Brain microvascular endothelial cell (primary cell): ENCODE data around the gene AIRE.
"Not testable (repeated sequence)": the region's sequence is repeated elsewhere in the genome, so short reads cannot be mapped to it uniquely, and the experiment has no call there.

Experiments
- DNase-seq: peaks from one replicate; pipeline ENCODE4 v3.0.0-alpha.2; 2020
- H3K27ac ChIP-seq: fragments of 250-450 bp; sonication (Bioruptor Pico); 2 replicates; pipeline ENCODE4 v1.5.1; 2020; ENCODE audit warnings: mild to moderate bottlenecking, moderate library complexity
- H3K27me3 ChIP-seq: fragments of 250-450 bp; sonication (Bioruptor Pico); replicated peaks from 2 replicates; pipeline ENCODE4 v1.5.1; 2020; ENCODE audit warnings: mild to moderate bottlenecking
- H3K36me3 ChIP-seq: fragments of 250-450 bp; sonication (Bioruptor Pico); replicated peaks from 2 replicates; pipeline ENCODE4 v1.5.1; 2020; ENCODE audit warnings: mild to moderate bottlenecking
- H3K4me3 ChIP-seq: 2 replicates; pipeline ENCODE4 v1.5.1; 2011; ENCODE audit warnings: low read depth, mild to moderate bottlenecking, control low read depth, low read length, moderate library complexity
- in situ Hi-C: cut with HindIII; loops from 2 replicates; pipeline ENCODE4 v1.10.0; 2017; ENCODE audit warnings: low sequenced_read_pairs, low pct_ligation_motif_present
- TF ChIP-seq, protein P1 (sequence below): IDR thresholded peaks from 2 replicates; pipeline ENCODE4 v1.5.1; 2011; ENCODE audit warnings: low read depth, mild to moderate bottlenecking, moderate library complexity, low read length, control low read depth, inconsistent platforms; ENCODE audit errors: missing control alignments

The AIRE gene

DNA sequence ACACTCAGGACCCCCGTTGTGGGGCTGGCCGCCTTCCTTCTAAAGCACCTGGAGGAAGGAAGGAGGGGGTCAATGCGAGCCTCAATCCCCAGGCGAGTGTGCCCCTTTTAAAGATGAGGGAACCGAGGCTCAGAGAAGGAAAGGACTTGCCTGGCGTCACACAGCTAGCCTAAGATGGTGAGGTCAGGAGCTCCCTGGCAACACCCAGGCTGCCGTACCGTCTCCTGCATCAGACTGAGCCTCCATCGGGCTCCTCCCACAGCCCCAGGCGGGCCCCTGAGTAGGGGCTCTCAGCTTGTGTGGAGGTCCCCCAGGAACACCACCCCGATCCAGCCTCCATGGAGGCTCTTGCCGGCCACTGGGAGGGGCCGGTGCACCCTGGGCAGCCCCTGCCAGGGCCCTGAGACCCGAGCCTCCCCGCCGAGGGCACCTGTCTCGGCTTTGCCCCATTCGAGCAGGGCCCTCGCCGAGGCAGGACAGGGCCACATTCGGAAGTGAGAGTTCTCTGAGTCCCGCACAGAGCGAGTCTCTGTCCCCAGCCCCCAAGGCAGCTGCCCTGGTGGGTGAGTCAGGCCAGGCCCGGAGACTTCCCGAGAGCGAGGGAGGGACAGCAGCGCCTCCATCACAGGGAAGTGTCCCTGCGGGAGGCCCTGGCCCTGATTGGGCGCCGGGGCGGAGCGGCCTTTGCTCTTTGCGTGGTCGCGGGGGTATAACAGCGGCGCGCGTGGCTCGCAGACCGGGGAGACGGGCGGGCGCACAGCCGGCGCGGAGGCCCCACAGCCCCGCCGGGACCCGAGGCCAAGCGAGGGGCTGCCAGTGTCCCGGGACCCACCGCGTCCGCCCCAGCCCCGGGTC lies at the start of gene AIRE:
Gene AIRE, plus strand, starts transcription at position 739 of the 855 bp plus-strand sequence. CDS start 131 bp downstream, outside the sequence.
- in situ Hi-C loops, result no loop called here
- peak; percentile 21 for DNase-seq

DNA sequence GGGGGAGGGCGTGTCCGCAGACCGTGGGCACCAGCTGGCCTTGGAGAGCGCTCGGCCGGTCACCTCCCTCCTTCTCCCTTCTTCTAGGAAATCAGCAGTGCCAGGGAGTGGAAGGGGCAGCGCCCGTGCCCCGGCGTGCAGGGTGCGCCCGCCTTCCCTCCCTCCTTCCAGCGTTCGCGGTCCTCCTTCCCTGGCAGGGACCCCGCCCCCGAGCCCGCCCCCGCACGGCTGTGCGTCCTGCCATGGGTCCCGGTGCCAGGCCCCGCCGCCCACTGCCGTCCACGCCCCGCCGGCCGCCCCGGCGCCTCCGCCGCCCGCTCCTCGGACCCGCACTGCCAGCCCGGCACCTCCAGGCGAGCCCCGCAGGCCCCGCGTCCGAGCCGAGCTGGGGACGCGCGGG lies 45.3 kb upstream of the AIRE start:
- H3K36me3 ChIP-seq, H3K4me3 ChIP-seq: not testable (repeated sequence)

More for the DNA sequence above, at the start of gene AIRE:
- TF ChIP-seq, protein P1, sequence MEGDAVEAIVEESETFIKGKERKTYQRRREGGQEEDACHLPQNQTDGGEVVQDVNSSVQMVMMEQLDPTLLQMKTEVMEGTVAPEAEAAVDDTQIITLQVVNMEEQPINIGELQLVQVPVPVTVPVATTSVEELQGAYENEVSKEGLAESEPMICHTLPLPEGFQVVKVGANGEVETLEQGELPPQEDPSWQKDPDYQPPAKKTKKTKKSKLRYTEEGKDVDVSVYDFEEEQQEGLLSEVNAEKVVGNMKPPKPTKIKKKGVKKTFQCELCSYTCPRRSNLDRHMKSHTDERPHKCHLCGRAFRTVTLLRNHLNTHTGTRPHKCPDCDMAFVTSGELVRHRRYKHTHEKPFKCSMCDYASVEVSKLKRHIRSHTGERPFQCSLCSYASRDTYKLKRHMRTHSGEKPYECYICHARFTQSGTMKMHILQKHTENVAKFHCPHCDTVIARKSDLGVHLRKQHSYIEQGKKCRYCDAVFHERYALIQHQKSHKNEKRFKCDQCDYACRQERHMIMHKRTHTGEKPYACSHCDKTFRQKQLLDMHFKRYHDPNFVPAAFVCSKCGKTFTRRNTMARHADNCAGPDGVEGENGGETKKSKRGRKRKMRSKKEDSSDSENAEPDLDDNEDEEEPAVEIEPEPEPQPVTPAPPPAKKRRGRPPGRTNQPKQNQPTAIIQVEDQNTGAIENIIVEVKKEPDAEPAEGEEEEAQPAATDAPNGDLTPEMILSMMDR, result no peak
- Histone ChIP-seq H3K4me3 (peak within 1 kb of the TSS; percentile 15), H3K36me3 (no peaks in the 10 kb centered on the region), H3K27me3 (no peaks in the 10 kb centered on the region), H3K27ac (no peak within 1 kb of the TSS)

GRCh38 chr21:44240842-44241241 lies 44.8 kb upstream of the AIRE start, which contains the start of gene ICOSLG:
Gene ICOSLG, minus strand, starts transcription at chr21:44240943. Its CDS starts 126 bp downstream, at chr21:44240817.
- H3K27me3 ChIP-seq, H3K36me3 ChIP-seq, in situ Hi-C loops, H3K4me3 ChIP-seq, H3K27ac ChIP-seq, DNase-seq: not testable (repeated sequence)

More for the DNA sequence above, 45.3 kb upstream of the AIRE start:
- H3K27ac ChIP-seq, H3K27me3 ChIP-seq, DNase-seq, in situ Hi-C loops: not testable (repeated sequence)

DNA sequence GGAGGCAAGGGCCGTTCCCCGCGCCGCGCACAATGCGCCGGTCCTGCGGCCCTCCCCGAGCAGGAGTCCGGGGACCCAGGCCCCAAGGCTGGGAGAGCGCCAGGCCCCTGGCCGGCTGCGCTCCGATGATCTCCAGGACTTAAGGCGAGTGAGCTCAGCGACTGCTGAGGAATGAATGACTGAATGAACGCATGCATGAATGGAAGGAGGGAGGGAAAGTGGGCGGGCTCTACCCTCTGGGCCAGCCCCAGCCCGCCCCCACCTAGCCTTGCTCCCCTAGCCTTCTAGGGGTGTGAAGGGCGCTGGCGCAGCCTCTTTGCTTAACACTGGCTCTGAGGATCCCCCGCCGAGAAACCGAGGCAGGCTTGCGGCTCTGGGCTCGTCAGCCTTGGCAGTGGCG lies 44.4 kb upstream of the AIRE start:
- DNase-seq, H3K36me3 ChIP-seq, H3K4me3 ChIP-seq, H3K27ac ChIP-seq, in situ Hi-C loops, H3K27me3 ChIP-seq: not testable (repeated sequence)

DNA sequence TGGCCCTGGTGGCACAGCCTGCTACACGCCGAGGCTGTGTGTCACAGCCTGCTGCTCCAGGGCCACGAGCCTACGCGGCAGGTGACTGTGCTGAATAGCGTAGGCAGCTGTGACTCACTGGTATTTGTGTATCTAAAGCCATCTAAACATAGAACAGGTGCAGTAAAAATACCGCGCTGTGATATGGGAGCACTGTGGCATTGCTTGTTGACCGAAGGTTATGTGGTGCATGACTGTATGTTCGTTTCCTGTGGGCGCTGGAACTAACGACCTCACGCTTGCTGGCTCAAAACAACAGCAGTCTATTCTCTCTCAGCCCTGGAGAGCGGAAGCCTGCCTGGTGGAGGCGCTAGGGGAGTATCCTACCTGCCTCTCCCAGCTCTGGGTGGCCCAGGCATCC lies 41.7 kb upstream of the AIRE start:
- H3K27ac ChIP-seq, H3K27me3 ChIP-seq, in situ Hi-C loops, H3K36me3 ChIP-seq, DNase-seq, H3K4me3 ChIP-seq: not testable (repeated sequence)

DNA sequence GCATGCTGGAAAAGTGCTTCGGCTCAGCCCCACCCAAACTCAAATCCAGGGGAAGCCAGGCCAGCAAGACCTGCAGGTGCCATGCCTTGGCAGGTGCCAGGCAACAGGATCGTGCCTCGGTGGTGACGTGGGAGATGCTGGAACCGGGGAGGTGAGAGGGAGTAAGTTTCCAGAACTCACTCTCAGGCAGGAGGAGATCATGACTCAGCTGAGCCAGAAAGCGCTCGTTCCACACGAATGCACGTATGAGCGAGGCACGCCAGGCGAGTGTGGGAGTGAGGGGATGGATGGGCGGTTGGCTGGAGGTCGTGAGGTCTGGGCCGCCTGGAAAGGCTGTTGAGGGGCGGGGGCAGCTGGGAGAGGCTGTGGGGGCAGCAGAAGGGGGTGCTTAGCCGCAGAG lies 37.8 kb upstream of the AIRE start:
- H3K36me3 ChIP-seq, H3K27me3 ChIP-seq, DNase-seq, H3K27ac ChIP-seq, H3K4me3 ChIP-seq, in situ Hi-C loops: not testable (repeated sequence)

DNA sequence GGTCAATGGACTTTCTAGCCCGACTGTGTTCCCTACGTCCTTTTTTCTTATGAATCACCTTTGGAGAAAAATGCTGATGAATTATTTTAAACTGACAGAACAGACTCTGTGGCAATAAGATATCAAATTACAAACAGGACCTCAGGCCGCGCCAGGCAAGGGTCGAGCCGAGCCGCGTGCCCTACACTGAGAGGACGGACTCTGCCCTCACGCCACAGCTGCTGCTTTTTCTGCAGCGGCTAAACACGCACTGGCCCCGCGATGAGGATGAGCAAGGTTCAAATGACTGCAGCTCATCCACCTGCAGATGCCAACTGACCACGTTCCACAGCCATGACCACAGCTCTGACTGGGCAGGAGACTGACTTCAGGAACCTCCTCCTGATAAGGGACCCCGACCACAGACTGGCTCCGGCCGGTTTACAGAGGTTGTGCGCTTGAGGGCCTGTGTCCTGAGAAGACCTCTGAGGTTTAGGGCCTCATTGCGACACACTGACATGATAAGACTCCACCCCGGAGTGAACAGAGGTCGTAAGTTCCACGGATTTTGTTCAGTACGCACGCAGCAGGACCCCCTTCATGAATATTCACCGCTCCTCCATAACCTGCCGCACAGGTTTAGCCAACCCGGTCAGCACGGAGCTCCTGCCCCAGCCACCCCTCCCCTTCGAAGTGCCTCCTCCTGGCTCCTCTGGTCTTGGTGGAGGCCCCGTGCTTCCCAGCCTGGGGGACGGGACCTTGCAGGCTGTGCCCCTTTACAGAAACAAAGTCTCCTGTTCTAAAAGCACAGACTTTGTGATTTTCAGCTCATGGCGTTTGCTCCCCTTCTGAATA lies 36.3 kb upstream of the AIRE start:
- H3K4me3 ChIP-seq, H3K27ac ChIP-seq, in situ Hi-C loops, DNase-seq, H3K27me3 ChIP-seq, H3K36me3 ChIP-seq: not testable (repeated sequence)

DNA sequence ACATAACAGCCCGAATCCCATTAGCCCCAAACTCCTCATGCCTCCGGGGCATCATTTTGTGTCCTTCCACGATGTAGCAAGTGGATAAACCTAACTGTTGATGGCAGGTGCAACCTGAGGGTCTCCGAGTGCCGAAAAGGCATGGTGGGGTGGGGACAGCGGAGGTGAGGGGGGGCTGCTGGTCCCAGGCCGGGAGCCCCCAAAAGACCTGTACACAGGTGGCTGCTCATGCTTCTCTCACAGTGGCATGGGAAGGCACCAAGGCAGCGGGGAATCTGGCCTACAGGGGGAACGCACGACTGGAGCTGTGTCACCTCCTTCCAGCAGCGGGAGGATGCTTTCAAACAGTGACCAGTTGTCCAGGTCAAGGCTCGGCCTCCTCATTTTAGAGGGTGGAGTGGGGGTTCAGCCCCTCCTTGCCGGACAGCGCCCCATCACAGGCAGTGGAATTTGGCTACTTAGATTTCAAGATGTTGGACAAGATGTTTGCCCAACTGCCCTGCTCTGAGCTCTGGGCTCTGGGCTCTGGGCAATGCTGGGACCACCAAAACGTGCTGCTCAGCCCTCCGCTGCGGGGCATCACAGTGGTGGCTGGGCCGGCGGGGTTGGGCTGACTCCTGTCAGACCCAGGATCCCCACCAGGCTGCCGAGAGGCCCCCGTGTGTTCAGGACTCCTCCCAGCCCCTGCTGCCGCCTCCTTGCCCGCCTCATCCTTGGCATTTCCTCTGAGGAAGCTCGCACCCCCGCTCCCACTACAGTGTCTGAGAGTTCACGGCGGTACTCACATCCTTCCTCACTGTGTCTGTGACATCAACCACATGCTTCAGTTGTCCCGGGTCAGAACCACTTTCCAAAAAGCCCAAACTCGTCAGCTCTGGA lies 31.6 kb upstream of the AIRE start:
- in situ Hi-C loops, result no loop called here
- no peak for DNase-seq
- TF ChIP-seq, protein P1, result no peak
- Histone ChIP-seq H3K4me3 (no peak overlapping the region), H3K27ac (no peak overlapping the region), H3K27me3 (no peaks in the 10 kb centered on the region), H3K36me3 (no peaks in the 10 kb centered on the region)
